ENCODE data around the gene MGP. TPM values are rescaled to one million over a fixed set of nuclear protein-coding genes. Genes with fewer than 3 reads are reported as not detected.
A peak's percentile ranks its signal among the peaks of the same experiment; 100 is the strongest.

Gene MGP
- total RNA-seq, 2 experiments from 2014 or later: not detected

- DNase-seq (no peak), ATAC-seq (no peak)
- H3K4me1 Mint-ChIP-seq: peaks cover 23% of the 10 kb centered on the region
- peaks cover 4% of the 10 kb centered on the region for H3K9me3 Mint-ChIP-seq (ENCODE audit: low read depth)
- no peak overlapping the region for H3K27ac Mint-ChIP-seq
- intact Hi-C loops (cut with DNase I, micrococcal nuclease): no loop called here
- H3K36me3 Mint-ChIP-seq (ENCODE audit: low read depth): peaks cover 14% of the 10 kb centered on the region
- POLR2A ChIA-PET: interaction anchor here (0.7 kb wide), 1 partner anchor 44 kb away, joined by 4 read pairs; no protein-coding TSS in a partner anchor
- H3K4me3 Mint-ChIP-seq: no peak overlapping the region
- no peaks in the 10 kb centered on the region for H3K27me3 Mint-ChIP-seq
- CTCF ChIA-PET: interaction anchor here (0.7 to 1.1 kb wide), 5 partner anchors 17 to 92 kb away, joined by 3 to 5 read pairs (median 3); no protein-coding TSS in a partner anchor
These were observed 17.9 kb upstream of the MGP start for GRCh38 chr12:14903386-14904098.

DNA sequence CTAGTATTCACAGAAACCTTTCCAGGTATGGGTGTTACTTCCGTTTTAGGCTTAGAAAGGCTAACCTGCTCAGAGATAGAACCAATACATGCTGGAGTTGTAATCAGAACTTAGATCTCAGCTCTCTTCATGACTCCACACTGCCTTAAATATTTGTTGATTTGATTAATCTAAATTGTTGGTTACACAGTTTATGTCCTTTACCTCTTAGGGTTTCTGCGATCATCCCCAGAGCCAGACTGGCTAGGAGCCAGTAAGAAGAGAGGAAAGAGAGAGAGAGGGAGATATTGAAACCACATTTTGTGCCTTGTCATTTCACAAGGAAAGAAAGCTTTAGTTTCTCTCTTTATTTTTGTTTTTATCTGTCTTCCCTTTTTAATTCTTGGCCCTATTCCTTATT is 16.8 kb upstream of the MGP start:
- DNase-seq (no peak), ATAC-seq (no peak)
- H3K4me1 Mint-ChIP-seq: peaks cover 13% of the 10 kb centered on the region
- ChIA-PET CTCF (interaction anchor here (0.7 to 1.0 kb wide), 2 partner anchors 15 to 31 kb away, joined by 3 to 5 read pairs; no protein-coding TSS in a partner anchor), POLR2A (interaction anchor here (0.7 kb wide), 1 partner anchor 45 kb away, joined by 4 read pairs; no protein-coding TSS in a partner anchor)
- no peaks in the 10 kb centered on the region for H3K27me3 Mint-ChIP-seq
- peaks cover 5% of the 10 kb centered on the region for H3K36me3 Mint-ChIP-seq (ENCODE audit: low read depth)
- H3K9me3 Mint-ChIP-seq (ENCODE audit: low read depth): no peaks in the 10 kb centered on the region
- intact Hi-C loops (cut with DNase I, micrococcal nuclease): no loop called here
- H3K27ac Mint-ChIP-seq: no peak overlapping the region
- H3K4me3 Mint-ChIP-seq: no peak overlapping the region

DNA sequence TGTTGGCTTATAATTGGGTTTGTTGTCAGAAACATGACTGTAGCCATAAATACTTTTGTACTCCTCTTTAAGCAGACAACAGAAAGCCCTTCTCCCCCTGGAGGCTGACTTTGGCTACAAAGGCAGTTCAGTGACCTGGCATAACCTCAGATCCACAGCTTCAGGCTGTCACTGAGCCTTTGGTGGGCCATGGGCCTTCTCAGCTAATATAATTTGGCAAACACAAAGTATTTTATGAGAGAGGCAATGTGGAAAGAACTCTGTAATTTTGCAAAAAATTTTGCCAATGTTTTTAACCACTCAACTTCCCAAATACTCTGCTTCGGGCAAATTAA is 15.5 kb upstream of the MGP start:
- ATAC-seq: no peak
- Mint-ChIP-seq H3K9me3 (ENCODE audit: low read depth) (no peaks in the 10 kb centered on the region), H3K36me3 (ENCODE audit: low read depth) (no peaks in the 10 kb centered on the region), H3K4me3 (no peak overlapping the region), H3K27ac (no peak overlapping the region), H3K4me1 (peaks cover 13% of the 10 kb centered on the region), H3K27me3 (no peaks in the 10 kb centered on the region)
- ChIA-PET CTCF (no interaction called here), POLR2A (no interaction called here)
- DNase-seq: no peak
- intact Hi-C loops (cut with DNase I, micrococcal nuclease): no loop called here

DNA sequence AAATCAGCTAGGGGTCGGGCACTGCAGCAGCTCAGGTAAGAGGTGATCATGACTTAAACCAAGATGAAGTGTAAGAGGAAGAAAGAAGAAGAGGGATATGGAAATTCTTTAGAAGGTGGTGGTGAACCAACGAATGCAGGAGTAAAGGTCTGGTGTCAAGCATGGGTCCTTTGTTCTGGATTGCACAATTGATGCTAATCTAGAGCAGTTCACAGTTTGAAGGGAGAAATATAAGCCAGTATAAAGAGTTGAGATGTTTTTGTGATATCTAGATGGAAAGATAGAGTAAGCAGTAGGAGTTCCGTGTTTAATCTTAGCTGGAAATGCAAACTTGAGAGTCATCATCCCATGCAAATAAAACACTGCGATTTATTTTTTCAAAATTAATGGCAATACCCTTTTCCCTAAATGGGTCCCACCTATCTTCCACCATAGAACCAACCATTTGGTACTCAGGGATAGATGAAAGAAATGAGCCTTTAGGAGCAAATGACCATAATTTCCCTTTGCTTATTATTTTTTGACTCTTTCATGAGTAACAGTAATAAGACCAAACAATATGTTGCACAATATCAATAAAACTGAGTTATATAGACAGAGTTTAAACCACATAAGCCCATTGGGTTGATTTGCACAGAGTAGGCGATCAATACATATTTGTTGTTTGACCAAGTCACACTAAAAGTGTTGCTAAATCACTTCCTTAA is 15.0 kb upstream of the MGP start:
- ChIA-PET POLR2A (no interaction called here), CTCF (no interaction called here)
- Mint-ChIP-seq H3K4me3 (no peak overlapping the region), H3K9me3 (ENCODE audit: low read depth) (no peaks in the 10 kb centered on the region), H3K4me1 (peaks cover 13% of the 10 kb centered on the region), H3K36me3 (ENCODE audit: low read depth) (no peaks in the 10 kb centered on the region), H3K27ac (no peak overlapping the region), H3K27me3 (no peaks in the 10 kb centered on the region)
- ATAC-seq: no peak
- DNase-seq: no peak
- intact Hi-C loops (cut with DNase I, micrococcal nuclease): no loop called here

- H3K27me3 Mint-ChIP-seq: no peaks in the 10 kb centered on the region
- no peak overlapping the region for H3K4me3 Mint-ChIP-seq
- H3K36me3 Mint-ChIP-seq (ENCODE audit: low read depth): no peaks in the 10 kb centered on the region
- ChIA-PET CTCF (interaction anchor here (2.6 kb wide), 1 partner anchor 99 kb away, joined by 11 read pairs; no protein-coding TSS in a partner anchor), POLR2A (no interaction called here)
- DNase-seq (no peak), ATAC-seq (no peak)
- intact Hi-C loops (cut with DNase I, micrococcal nuclease): no loop called here
- no peak overlapping the region for H3K27ac Mint-ChIP-seq
- no peaks in the 10 kb centered on the region for H3K9me3 Mint-ChIP-seq (ENCODE audit: low read depth)
- no peaks in the 10 kb centered on the region for H3K4me1 Mint-ChIP-seq
These were observed 11.0 kb upstream of the MGP start for GRCh38 chr12:14896521-14897169.

DNA sequence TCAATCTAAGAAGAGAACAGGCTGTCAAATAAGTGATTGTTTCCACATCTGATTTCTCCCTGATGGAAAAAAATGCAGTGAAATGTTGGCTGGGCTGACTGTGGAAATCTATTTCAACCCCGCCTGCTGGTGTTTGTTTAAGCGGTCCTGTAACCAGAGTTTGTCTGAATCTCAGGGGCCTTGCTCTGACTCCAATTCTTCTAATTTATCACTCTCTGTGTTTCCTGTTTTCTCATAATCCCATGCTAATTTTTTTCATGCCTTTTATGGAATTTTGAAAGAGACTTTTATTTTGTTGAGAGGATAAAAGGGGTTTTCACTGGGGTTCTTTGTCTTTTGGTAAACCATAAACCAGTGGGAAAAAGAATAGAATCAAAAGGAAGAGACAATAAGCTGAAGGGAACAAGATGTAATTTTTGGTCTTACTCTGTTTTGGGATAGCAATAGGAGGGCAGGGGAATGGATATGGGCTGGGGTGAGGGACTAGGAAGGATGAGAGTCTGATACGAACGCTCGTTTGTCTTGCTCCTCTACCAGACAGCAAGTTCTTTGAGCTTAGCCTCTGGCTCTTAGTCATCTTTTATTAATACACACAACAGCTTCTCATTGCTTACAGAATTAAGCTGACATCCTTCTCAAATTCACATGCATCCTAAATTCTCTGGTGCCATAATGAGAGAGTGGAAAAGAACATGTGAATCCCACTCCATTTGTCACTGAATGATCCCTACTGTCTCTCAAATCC is 8.0 kb upstream of the MGP start:
- H3K36me3 Mint-ChIP-seq (ENCODE audit: low read depth): no peaks in the 10 kb centered on the region
- H3K27me3 Mint-ChIP-seq: no peaks in the 10 kb centered on the region
- no peak overlapping the region for H3K4me3 Mint-ChIP-seq
- POLR2A ChIA-PET: interaction anchor here (0.7 kb wide), 1 partner anchor 839 kb away, joined by 4 read pairs; no protein-coding TSS in a partner anchor
- intact Hi-C loops (cut with DNase I, micrococcal nuclease): no loop called here
- DNase-seq (no peak), ATAC-seq (no peak)
- CTCF ChIA-PET: interaction anchor here (0.9 to 2.6 kb wide), 3 partner anchors 101 to 264 kb away, joined by 3 to 11 read pairs (median 6); no protein-coding TSS in a partner anchor
- H3K9me3 Mint-ChIP-seq (ENCODE audit: low read depth): no peaks in the 10 kb centered on the region
- no peaks in the 10 kb centered on the region for H3K4me1 Mint-ChIP-seq
- no peak overlapping the region for H3K27ac Mint-ChIP-seq

DNA sequence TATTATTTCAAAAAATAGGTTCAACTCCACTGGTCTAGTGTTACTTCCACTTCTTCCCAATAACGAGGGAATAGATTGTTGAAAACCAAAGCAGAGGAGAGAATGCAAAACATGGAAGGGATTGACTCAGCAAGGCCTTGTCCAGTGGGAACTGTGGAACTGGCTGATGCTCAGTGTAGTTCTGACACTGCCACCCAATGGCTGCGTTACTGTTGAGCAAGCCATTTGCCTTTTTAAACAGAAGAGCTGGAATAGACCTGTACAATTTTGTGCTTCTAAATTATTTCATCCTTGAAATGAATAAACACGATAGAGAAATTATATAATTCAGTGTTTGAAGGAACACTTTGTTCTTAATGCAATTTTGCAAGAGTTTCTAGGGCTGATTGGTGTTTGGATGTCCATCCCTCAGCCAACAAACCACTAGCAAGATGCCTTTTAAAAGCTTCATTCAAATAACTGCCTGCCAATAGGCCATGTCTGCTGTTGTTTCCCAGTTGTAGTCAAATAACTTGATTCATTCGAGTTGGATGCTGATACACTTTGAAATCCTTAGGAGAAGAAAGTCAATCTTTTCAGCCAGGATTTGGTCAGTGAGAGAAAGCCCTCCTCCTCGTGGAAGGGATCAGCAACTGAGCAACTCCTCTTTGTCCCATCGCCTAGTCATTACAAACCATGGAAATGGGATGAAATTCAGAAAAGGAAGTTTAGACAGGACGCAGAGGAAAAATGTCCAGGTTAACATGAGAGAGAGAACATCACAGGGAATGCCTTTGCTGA is 7.3 kb upstream of the MGP start:
- Mint-ChIP-seq H3K36me3 (ENCODE audit: low read depth) (no peaks in the 10 kb centered on the region), H3K4me3 (no peak overlapping the region), H3K27me3 (peaks cover 4% of the 10 kb centered on the region), H3K27ac (no peak overlapping the region), H3K4me1 (no peaks in the 10 kb centered on the region), H3K9me3 (ENCODE audit: low read depth) (no peaks in the 10 kb centered on the region)
- intact Hi-C loops (cut with DNase I, micrococcal nuclease): no loop called here
- POLR2A ChIA-PET: no interaction called here
- no peak for DNase-seq
- CTCF ChIA-PET: interaction anchor here (1.5 to 2.2 kb wide), 2 partner anchors 102 to 263 kb away, joined by 6 to 11 read pairs; no protein-coding TSS in a partner anchor
- ATAC-seq: no peak

- ATAC-seq (no peak), DNase-seq (no peak)
- H3K36me3 Mint-ChIP-seq (ENCODE audit: low read depth): no peaks in the 10 kb centered on the region
- ChIA-PET CTCF (no interaction called here), POLR2A (no interaction called here)
- H3K4me3 Mint-ChIP-seq: no peak overlapping the region
- H3K9me3 Mint-ChIP-seq (ENCODE audit: low read depth): no peaks in the 10 kb centered on the region
- intact Hi-C loops (cut with DNase I, micrococcal nuclease): no loop called here
- peaks cover under 1% of the 10 kb centered on the region for H3K4me1 Mint-ChIP-seq
- no peak overlapping the region for H3K27ac Mint-ChIP-seq
- H3K27me3 Mint-ChIP-seq: peaks cover 9% of the 10 kb centered on the region
These were observed 5.0 kb upstream of the MGP start for GRCh38 chr12:14890701-14891100.

DNA sequence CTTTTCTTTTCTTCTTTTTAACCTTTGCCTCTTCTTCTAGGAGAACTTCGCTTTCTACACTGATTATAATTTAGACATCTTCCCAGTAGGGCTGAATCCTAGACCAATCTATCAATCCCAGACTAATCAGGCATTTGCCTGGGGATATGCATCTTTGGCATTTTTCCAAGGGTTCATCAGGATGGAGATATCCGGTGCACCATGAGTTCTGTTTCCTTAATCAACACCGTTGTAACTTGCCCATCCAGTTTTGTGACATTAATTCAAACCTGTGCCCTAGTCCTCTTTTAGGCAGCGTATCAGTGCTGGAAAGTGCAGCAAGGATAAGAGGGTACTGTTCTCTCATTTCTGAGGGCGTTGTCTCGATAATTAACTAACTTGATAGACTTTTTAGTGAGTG is 617 bp upstream of the MGP start:
- no peak for DNase-seq
- H3K27me3 Mint-ChIP-seq: peaks cover 13% of the 10 kb centered on the region
- H3K9me3 Mint-ChIP-seq (ENCODE audit: low read depth): no peaks in the 10 kb centered on the region
- no peak overlapping the region for H3K4me3 Mint-ChIP-seq
- no peak for ATAC-seq
- H3K4me1 Mint-ChIP-seq: peaks cover 16% of the 10 kb centered on the region
- no peak overlapping the region for H3K27ac Mint-ChIP-seq
- H3K36me3 Mint-ChIP-seq (ENCODE audit: low read depth): no peaks in the 10 kb centered on the region
- CTCF ChIA-PET: interaction anchor here (0.6 to 1.6 kb wide), 2 partner anchors 109 to 164 kb away, joined by 3 to 5 read pairs; no protein-coding TSS in a partner anchor
- intact Hi-C loops (cut with DNase I, micrococcal nuclease): no loop called here
- POLR2A ChIA-PET: no interaction called here

DNA sequence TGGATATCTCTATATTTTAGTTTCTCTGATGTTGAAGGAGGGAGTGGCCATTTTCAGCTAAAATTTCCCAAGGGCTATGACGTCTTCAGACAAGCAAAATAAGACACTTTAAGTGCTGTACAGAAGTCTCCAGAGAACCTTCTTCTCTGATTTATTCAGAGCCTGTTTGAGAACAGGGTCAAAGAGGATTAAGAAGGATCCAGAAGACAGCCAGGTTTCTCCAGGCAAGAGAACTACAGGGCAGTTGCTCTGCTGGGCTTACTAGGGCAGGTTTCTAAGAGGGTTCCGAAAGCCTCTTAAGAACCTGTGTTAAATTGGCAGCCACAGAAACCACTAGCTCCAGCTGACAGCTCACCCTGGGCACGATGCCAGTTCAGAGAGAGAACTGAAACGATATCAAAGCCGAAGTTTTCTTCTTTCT is 1.2 kb downstream of the MGP start:
- peaks cover 24% of the 10 kb centered on the region for H3K4me1 Mint-ChIP-seq
- no peaks in the 10 kb centered on the region for H3K9me3 Mint-ChIP-seq (ENCODE audit: low read depth)
- no peak overlapping the region for H3K27ac Mint-ChIP-seq
- DNase-seq (peak; percentile 86), ATAC-seq (peak; percentile 91)
- no peak overlapping the region for H3K4me3 Mint-ChIP-seq
- CTCF ChIA-PET: interaction anchor here (1.0 to 1.2 kb wide), 4 partner anchors 11 to 27 kb away, joined by 3 to 4 read pairs (median 4); no protein-coding TSS in a partner anchor
- POLR2A ChIA-PET: no interaction called here
- no peaks in the 10 kb centered on the region for H3K36me3 Mint-ChIP-seq (ENCODE audit: low read depth)
- peaks cover 13% of the 10 kb centered on the region for H3K27me3 Mint-ChIP-seq
- intact Hi-C loops (cut with DNase I, micrococcal nuclease): loop anchor here in 1 of 2 experiments (2.0 kb wide), 1 partner anchor 26 kb away; no protein-coding TSS in a partner anchor

Measured in activated CD4-positive, alpha-beta T cell treated with anti-CD3 and anti-CD28 coated beads for 36 hours (primary cell).